Fibroblast of mammary gland (primary cell): Measurements from ENCODE around the gene CAMKK1.

Experiments used
- DNase-seq: peaks from one replicate; pipeline ENCODE4 v3.0.0-alpha.2; 2010; ENCODE audit warnings: low read depth
- H3K4me3 ChIP-seq: 2 replicates; pipeline ENCODE4 v1.5.1; 2011; ENCODE audit warnings: low read depth, mild to moderate bottlenecking, low read length, moderate library complexity; ENCODE audit not compliant: control insufficient read depth
- TF ChIP-seq, protein P1 (sequence below): conservative IDR thresholded peaks from 2 replicates; pipeline ENCODE4 v1.5.1; 2011; ENCODE audit warnings: low read depth, low read length, inconsistent platforms; ENCODE audit not compliant: control insufficient read depth, insufficient read depth

The CAMKK1 gene

GRCh38 chr17:3843935-3844516 is 48.8 kb downstream of the CAMKK1 start:
- DNase-seq: peak; percentile 34
- TF ChIP-seq, protein P1, sequence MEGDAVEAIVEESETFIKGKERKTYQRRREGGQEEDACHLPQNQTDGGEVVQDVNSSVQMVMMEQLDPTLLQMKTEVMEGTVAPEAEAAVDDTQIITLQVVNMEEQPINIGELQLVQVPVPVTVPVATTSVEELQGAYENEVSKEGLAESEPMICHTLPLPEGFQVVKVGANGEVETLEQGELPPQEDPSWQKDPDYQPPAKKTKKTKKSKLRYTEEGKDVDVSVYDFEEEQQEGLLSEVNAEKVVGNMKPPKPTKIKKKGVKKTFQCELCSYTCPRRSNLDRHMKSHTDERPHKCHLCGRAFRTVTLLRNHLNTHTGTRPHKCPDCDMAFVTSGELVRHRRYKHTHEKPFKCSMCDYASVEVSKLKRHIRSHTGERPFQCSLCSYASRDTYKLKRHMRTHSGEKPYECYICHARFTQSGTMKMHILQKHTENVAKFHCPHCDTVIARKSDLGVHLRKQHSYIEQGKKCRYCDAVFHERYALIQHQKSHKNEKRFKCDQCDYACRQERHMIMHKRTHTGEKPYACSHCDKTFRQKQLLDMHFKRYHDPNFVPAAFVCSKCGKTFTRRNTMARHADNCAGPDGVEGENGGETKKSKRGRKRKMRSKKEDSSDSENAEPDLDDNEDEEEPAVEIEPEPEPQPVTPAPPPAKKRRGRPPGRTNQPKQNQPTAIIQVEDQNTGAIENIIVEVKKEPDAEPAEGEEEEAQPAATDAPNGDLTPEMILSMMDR: peak; percentile 55
- no peak overlapping the region for H3K4me3 ChIP-seq

GRCh38 chr17:3838206-3838605 is 54.6 kb downstream of the CAMKK1 start:
- TF ChIP-seq, protein P1: no peak
- no peak for DNase-seq
- H3K4me3 ChIP-seq: no peak overlapping the region

DNA sequence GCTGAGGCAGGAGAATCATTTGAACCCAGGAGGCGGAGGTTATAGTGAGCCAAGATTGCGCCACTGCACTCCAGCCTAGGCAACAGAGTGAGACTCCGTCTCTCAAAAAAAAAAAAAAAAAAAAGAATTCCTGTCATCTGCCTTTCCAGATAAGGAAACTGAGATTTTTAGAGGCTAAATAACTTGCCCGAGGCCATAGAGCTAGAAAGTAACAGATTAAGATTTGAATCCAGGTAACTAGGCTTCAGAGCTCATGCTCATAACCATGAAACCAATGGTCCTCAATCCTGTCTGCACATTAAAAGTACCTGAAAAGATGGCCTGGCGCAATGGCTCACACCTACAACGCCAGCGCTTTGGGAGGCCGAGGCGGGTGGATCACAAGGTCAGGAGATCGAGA is 56.3 kb downstream of the CAMKK1 start:
- no peak overlapping the region for H3K4me3 ChIP-seq
- no peak for DNase-seq
- TF ChIP-seq, protein P1: no peak

DNA sequence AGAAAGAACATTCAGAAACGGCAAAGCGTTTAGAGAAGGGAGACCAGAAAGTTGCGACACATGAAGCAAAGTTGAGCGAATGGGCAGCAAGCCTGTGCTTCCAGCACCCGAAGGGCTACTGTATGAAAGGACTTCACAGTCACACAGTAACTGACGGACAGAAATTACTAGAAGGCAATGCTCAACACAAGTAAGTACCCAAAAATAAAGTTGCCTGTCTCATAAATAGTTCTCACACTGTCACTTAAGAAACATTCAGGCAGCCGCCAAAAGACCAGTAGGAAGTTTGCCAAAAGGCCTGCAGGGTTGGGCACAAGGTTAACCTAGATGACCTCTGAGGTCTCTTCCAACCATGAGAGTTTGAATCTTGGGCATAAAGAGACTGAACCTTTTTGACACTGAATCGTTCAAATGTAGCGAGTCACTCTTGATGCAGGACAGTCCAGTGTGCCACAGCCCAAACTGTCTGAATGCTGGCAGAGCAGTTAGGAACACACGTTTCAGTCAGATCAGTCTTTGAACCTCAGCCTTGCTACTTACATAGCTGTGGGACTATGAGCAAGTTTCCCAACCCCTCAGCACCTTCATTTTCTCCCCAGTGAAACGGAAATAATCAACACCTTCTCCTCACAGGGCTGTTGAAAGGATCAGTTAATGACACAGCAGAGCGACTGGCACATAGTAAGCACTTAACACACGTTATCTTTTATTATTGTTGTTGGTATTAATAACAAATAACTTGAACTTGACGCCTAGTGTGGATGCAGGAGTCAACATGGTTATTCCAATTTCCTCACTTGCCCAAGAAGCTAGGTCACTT is 57.2 kb downstream of the CAMKK1 start:
- TF ChIP-seq, protein P1: no peak
- DNase-seq: no peak

GRCh38 chr17:3834811-3835210 is 58.0 kb downstream of the CAMKK1 start:
- no peak for DNase-seq
- TF ChIP-seq, protein P1: no peak
- no peak overlapping the region for H3K4me3 ChIP-seq

More for the DNA sequence above, 57.2 kb downstream of the CAMKK1 start:
- no peak overlapping the region for H3K4me3 ChIP-seq

DNA sequence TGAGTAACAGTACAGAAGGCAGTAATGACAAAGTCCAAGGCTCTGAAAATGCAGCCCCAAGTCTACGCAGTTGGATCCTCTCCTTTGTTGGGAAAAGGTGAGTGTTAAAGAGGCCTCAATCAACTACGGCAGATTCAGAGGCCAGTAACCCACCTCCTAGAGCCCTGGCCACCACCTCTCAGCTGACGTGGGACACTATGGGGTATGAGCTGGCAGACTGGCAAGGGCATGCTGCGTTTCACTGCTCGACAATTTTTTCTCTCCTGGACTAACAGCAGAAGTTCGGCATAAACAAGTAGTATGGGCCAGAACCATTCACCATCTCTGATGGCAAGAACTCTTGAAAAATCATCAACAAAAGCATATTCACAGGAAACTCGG is 64.0 kb downstream of the CAMKK1 start:
- TF ChIP-seq, protein P1: no peak
- no peak for DNase-seq
- no peak overlapping the region for H3K4me3 ChIP-seq
